Osteocyte (in vitro differentiated cells): Measurements from ENCODE around the gene FAXDC2. TPM values are rescaled to one million over a fixed set of nuclear protein-coding genes. Genes with fewer than 3 reads are reported as not detected.

Experiments
- DNase-seq: peaks from one replicate; pipeline ENCODE4 v3.0.0; 2021; ENCODE audit warnings: mixed read lengths; ENCODE audit not compliant: unreplicated experiment; ENCODE audit errors: extremely low spot score
- H3K27ac Mint-ChIP-seq: one replicate; pipeline ENCODE4 v1.8.0; 2021; ENCODE audit warnings: mild to moderate bottlenecking, mixed read lengths; ENCODE audit not compliant: unreplicated experiment
- H3K27me3 Mint-ChIP-seq: one replicate; pipeline ENCODE4 v1.8.0; 2021; ENCODE audit warnings: mixed read lengths; ENCODE audit not compliant: unreplicated experiment
- H3K36me3 Mint-ChIP-seq: one replicate; pipeline ENCODE4 v1.8.0; 2021; ENCODE audit warnings: mixed read lengths; ENCODE audit not compliant: unreplicated experiment
- H3K4me1 Mint-ChIP-seq: one replicate; pipeline ENCODE4 v1.8.0; 2021; ENCODE audit warnings: mixed read lengths; ENCODE audit not compliant: unreplicated experiment
- H3K4me3 Mint-ChIP-seq: one replicate; pipeline ENCODE4 v1.8.0; 2021; ENCODE audit warnings: mild to moderate bottlenecking, moderate library complexity, mixed read lengths; ENCODE audit not compliant: unreplicated experiment
- H3K9me3 Mint-ChIP-seq: one replicate; pipeline ENCODE4 v1.8.0; 2021; ENCODE audit warnings: mixed read lengths; ENCODE audit not compliant: unreplicated experiment
- total RNA-seq: library from RNA; stranded (reverse); gene quantifications from 2 replicates; pipeline ENCODE4 v1.2.1, GENCODE V29; 2021
- TF ChIP-seq, protein P1 (sequence below): fragments of 200-600 bp; sonication (generic); IDR thresholded peaks from 2 replicates; pipeline ENCODE4 v1.5.0; 2021; ENCODE audit warnings: antibody characterized with exemption, mild to moderate bottlenecking, moderate library complexity

FAXDC2 gene
- total RNA-seq, 1 donor from 2014 or later = 25.7 TPM

DNA sequence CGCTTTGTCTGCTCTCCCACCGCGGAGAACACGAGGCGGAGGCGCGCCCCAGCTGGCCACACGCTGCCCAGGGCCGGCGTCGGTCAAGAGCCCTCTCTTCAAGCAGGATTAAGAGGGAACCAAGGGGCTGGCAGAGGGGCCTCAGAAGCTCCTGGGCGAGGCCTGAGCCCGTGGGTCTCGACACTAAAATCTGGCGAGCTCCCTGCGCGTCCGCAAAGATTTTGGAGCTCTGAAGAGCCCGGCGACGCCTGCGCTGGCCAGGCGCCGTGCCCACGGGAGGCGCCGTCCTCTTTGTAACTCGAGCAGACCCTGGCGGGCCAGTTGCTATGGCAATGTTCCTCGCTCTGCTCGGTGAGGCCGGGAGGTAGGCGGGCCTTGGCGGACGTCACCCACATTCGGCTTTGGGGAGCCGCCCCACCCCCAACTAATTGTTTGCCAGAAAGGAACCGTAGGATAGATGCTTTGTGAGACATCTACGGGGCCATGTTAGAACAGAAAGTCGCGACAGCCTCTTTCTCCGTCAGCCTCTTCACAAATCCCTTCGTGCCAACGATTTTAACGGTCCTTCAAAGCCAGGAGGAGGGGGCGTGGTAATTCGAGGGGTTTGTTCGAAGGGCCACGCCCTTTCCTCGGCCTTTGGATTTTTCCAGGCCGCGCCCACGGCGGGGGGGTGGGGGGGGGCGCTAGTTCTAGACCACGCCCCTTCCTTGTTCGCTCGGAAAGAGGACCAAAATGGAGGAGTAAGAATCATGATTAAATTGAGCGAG lies 7.3 kb upstream of the FAXDC2 start:
- Mint-ChIP-seq H3K27me3 (no peaks in the 10 kb centered on the region), H3K27ac (peak overlapping the region; percentile 100), H3K4me1 (peaks cover 38% of the 10 kb centered on the region), H3K9me3 (no peaks in the 10 kb centered on the region), H3K36me3 (peaks cover 3% of the 10 kb centered on the region), H3K4me3 (peak overlapping the region; percentile 92)
- TF ChIP-seq, protein P1, sequence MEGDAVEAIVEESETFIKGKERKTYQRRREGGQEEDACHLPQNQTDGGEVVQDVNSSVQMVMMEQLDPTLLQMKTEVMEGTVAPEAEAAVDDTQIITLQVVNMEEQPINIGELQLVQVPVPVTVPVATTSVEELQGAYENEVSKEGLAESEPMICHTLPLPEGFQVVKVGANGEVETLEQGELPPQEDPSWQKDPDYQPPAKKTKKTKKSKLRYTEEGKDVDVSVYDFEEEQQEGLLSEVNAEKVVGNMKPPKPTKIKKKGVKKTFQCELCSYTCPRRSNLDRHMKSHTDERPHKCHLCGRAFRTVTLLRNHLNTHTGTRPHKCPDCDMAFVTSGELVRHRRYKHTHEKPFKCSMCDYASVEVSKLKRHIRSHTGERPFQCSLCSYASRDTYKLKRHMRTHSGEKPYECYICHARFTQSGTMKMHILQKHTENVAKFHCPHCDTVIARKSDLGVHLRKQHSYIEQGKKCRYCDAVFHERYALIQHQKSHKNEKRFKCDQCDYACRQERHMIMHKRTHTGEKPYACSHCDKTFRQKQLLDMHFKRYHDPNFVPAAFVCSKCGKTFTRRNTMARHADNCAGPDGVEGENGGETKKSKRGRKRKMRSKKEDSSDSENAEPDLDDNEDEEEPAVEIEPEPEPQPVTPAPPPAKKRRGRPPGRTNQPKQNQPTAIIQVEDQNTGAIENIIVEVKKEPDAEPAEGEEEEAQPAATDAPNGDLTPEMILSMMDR = peak; percentile 28
- peak; percentile 98 for DNase-seq

DNA sequence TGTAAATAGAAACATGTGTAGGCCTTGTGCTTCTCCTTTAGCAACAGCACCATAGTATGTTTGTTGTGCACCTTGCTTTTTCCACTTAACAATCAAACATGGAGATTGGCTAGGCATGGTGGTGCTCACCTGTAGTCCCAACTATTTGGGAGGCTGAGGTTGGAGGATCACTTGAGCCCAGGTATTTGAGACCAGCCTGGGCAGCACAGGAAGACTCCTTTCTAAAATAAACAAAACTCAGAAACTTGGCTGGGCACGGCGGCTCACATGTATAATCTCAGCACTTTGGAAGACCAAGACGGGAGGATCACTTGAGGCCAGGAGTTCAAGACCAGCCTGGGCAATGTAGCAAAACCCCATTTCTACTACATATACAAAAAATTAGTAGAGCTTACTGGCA lies 948 bp upstream of the FAXDC2 start:
- Mint-ChIP-seq H3K4me1 (peaks cover 30% of the 10 kb centered on the region), H3K27me3 (no peaks in the 10 kb centered on the region), H3K9me3 (no peaks in the 10 kb centered on the region), H3K36me3 (no peaks in the 10 kb centered on the region), H3K4me3 (no peak overlapping the region), H3K27ac (peak overlapping the region; percentile 88)
- TF ChIP-seq, protein P1 = no peak
- DNase-seq = no peak

DNA sequence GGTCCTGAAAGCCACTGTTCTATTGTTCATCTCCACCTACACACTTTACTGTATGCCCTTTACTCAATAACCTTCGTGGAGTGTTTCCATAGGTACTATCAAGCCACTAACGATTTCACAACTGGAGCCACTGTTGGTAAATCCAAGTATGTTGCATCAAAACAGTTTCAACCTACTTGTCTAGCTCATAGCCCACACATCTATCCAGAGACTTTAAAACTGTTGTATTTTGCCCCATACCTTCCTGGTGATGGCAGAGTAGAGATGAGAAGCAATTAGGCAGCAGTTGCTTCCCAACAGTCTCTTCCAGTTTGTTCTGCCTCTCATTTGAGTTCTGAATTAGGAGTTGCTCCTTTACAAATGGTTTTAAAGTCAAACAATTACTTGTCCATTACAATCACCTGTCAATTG lies 607 bp downstream of the FAXDC2 start:
- Mint-ChIP-seq H3K9me3 (no peaks in the 10 kb centered on the region), H3K27me3 (no peaks in the 10 kb centered on the region), H3K27ac (peak overlapping the region; percentile 88), H3K36me3 (peaks cover under 1% of the 10 kb centered on the region), H3K4me1 (peaks cover 30% of the 10 kb centered on the region), H3K4me3 (peak overlapping the region; percentile 90)
- DNase-seq = no peak
- TF ChIP-seq, protein P1 = no peak

DNA sequence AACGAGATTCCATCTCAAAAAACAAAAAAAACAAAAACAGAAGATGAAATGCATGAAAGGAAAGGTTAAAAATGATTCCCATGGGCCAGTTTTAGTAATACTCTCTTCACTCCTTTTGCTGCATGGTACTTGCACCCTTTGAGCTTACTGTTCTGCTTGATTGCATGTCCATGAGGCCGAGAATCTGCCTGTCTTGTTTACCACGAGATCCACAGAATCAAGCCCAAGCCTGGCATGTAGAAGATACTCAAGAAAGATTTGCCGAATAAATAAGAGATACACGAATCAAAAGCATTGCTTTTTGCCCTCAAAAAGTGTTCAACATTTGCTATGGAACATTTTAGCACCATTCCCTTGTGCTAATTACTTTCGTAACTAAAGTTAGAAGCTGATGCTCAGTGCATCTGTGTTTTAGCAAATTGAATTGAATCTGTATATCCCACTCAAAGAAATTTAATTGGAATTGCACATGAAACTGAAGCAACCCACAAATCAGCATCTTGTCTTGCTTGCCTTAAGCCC lies 1.1 kb downstream of the FAXDC2 start:
- Mint-ChIP-seq H3K4me1 (peaks cover 30% of the 10 kb centered on the region), H3K9me3 (no peaks in the 10 kb centered on the region), H3K4me3 (peak overlapping the region; percentile 90), H3K27ac (peak overlapping the region; percentile 88), H3K36me3 (peaks cover 5% of the 10 kb centered on the region), H3K27me3 (no peaks in the 10 kb centered on the region)
- TF ChIP-seq, protein P1 = no peak
- no peak for DNase-seq

DNA sequence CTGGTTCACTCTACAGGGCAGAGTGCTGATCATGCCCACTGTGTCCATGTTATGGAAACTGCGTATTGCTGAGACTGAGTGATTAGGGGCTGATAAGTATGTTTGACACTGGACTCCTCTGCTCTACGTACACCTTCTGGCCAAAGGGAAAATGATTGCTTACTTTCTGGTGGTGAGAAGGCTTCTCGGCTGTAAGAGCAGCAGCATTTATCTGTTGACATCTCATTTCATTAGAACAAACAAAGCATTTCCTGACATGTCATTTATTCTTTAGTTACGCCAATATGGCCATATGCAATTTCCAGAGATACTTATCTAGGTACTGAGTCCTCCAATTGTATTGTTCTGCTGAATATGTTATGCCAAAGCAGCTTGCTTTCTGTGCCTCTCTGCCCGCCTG lies 5.6 kb downstream of the FAXDC2 start:
- DNase-seq = no peak
- Mint-ChIP-seq H3K27ac (no peak overlapping the region), H3K27me3 (no peaks in the 10 kb centered on the region), H3K36me3 (peaks cover 10% of the 10 kb centered on the region), H3K4me3 (no peak overlapping the region), H3K4me1 (peaks cover 12% of the 10 kb centered on the region), H3K9me3 (no peaks in the 10 kb centered on the region)
- TF ChIP-seq, protein P1 = no peak
